Activated T-helper 17 cell treated with anti-CD3 and anti-CD28 coated beads, Interleukin-2, amount 50 U/mL, for 72 hours (primary cell): ENCODE results near the gene DNAH7. TPM values are rescaled to one million over a fixed set of nuclear protein-coding genes. Genes with fewer than 3 reads are reported as not detected.
A peak's percentile ranks its signal among the peaks of the same experiment; 100 is the strongest.

ENCODE experiments used
- ATAC-seq: fragments of 150-1000 bp; cut with Tn5 transposase; replicated peaks from 2 replicates; pipeline ENCODE4 v1.10.0; 2021; ENCODE audit warnings: mild to moderate bottlenecking, moderate library complexity
- H3K27ac Mint-ChIP-seq: one replicate; pipeline ENCODE4 v1.8.0; 2022; ENCODE audit warnings: mixed read lengths
- H3K27me3 Mint-ChIP-seq: one replicate; pipeline ENCODE4 v1.8.0; 2022; ENCODE audit warnings: mixed read lengths
- H3K36me3 Mint-ChIP-seq: one replicate; pipeline ENCODE4 v1.8.0; 2022; ENCODE audit warnings: low read depth, mild to moderate bottlenecking, mixed read lengths
- H3K4me1 Mint-ChIP-seq: one replicate; pipeline ENCODE4 v1.8.0; 2022; ENCODE audit warnings: mixed read lengths
- H3K4me3 Mint-ChIP-seq: one replicate; pipeline ENCODE4 v1.8.0; 2022; ENCODE audit warnings: mild to moderate bottlenecking, mixed read lengths
- H3K9me3 Mint-ChIP-seq: one replicate; pipeline ENCODE4 v1.8.0; 2022; ENCODE audit warnings: mixed read lengths
- total RNA-seq, 2 donors: library from RNA; stranded (reverse); gene quantifications; one replicate each; pipeline ENCODE4 v1.2.3, GENCODE V29; 2022

Gene DNAH7
- not detected for total RNA-seq

DNA sequence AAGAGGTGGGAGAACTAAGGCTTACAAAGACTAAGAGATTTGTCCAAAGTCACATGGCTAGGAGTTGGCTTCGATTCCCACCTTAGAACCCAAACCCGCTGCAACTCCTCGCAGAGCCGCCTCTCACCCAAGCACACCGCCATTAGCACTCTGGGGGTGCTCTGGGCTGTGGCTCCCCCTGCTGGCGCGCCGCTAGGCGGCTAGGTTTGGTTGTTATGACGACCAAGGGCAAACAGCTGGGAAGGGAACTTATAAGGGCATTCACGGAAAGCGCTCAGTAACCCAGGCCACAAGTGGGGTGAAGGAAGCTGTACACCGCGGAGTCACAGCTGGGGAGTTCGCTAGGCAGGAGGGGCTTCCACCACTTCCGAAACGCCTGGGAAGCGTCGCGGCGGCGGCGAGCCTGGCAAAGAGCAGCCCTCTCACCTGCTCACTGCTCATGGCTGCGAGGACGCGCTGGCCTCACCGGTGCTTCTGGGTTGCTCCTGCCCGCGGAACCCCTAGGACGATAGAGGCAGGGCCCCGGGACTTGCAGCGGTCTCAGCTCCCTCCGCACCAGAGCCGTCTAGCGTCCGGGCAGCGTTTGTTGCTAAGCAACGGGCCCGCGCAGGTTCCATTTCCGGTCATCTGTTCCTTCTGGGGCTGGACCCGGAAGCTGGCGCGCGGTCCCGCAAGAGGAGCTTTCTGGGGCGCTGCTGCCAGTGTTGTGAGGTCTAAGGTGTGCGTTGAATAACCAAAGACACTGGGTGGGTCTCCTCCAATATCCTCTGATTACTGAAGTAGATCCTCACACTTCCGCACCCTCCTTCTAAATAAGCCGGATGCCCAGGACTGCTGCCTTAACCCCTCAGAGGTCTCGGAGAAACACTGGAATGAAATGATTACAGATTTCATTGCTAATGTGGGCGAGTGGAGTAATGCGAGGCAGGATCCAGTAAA, at the start of gene DNAH7:
DNAH7 (minus strand) TSS at position 567 of the 939 bp plus-strand sequence; CDS start at position 441, 126 bp downstream.
- Mint-ChIP-seq H3K9me3 (no peaks in the 10 kb centered on the region), H3K4me1 (peaks cover 4% of the 10 kb centered on the region), H3K27me3 (no peaks in the 10 kb centered on the region), H3K27ac (peak within 1 kb of the TSS; percentile 94), H3K4me3 (peak within 1 kb of the TSS; percentile 87), H3K36me3 (no peaks in the 10 kb centered on the region)
- peak; percentile 97 for ATAC-seq

DNA sequence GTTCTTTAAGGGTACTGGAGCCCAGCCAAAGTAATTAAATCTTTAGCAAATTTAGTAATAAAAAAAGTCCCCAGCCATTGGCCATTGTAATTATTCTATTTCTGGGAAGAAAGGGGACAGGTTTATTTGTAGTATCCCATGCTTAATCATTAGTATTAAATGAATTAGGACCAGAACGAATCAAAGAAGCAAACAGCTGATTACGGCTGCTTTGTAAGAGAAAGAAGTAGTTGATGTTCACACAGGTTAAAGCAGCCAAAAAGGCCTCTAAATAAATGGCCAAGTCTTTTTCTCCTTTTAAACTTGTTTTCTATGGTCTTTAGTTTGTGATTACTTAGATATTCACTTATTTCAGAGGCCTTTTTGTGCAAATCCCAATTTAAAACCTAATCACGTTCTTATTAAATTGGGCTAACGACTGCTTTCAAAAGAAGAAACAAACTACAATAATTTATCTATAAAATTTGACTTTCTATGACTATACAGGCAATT, 48.6 kb upstream of the DNAH7 start:
- Mint-ChIP-seq H3K27me3 (no peaks in the 10 kb centered on the region), H3K9me3 (no peaks in the 10 kb centered on the region), H3K4me1 (peaks cover under 1% of the 10 kb centered on the region), H3K27ac (no peak overlapping the region), H3K4me3 (no peak overlapping the region), H3K36me3 (no peaks in the 10 kb centered on the region)
- ATAC-seq = no peak

DNA sequence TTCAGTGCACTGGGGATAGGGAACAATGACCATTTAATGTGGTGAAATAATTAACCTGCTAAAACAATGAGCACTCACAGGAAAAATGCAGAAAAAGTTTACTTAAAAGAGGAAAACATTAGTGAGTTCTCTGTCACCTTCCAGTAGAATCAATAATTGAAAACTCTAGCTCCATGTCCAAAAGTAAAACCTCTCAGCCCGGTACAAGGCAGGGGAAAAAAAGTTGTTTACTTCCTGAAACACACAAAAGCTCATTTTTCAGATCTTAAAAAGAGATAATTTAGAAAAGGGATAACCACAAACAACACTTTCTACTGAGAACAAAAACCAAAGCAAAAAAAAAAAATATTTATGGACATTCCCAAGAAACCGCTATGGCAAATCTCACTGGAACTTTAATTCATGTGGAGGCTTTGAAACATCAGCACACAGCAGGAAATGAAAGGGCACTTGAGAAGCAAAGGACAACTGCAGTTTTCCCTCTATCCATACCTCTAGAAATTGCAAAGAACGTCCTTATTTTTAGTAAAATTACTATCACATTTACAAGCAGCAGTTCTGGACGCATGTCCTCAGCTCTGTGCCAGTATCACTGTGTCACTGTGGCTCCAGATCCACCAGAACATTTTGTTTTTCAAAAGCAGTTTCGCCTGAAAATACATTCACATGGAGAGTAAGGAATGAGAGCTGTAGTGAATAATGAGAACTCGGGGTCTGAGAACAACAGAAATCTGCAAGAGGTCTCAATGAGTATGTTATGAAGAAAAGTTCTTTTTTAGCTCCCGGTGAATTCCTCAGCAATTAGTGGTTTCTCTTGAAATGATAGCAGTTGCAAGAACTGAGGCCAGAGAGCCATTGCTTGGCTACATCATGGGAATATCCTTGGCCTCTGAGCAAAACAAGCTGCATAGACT, 44.7 kb upstream of the DNAH7 start:
- Mint-ChIP-seq H3K9me3 (no peaks in the 10 kb centered on the region), H3K4me1 (peaks cover 5% of the 10 kb centered on the region), H3K36me3 (no peaks in the 10 kb centered on the region), H3K27me3 (no peaks in the 10 kb centered on the region), H3K27ac (no peak overlapping the region), H3K4me3 (peak overlapping the region; percentile 8)
- no peak for ATAC-seq

- Mint-ChIP-seq H3K4me1 (peaks cover 5% of the 10 kb centered on the region), H3K9me3 (no peaks in the 10 kb centered on the region), H3K36me3 (no peaks in the 10 kb centered on the region), H3K27me3 (no peaks in the 10 kb centered on the region), H3K4me3 (no peak overlapping the region), H3K27ac (no peak overlapping the region)
- ATAC-seq = no peak
Observed at GRCh38 chr2:196112418-196113034, 43.9 kb upstream of the DNAH7 start.

GRCh38 chr2:196108604-196109003, 40.0 kb upstream of the DNAH7 start:
- H3K4me1 Mint-ChIP-seq = peaks cover 5% of the 10 kb centered on the region
- no peaks in the 10 kb centered on the region for H3K9me3 Mint-ChIP-seq
- no peak for ATAC-seq
- H3K27ac Mint-ChIP-seq = no peak overlapping the region
- H3K36me3 Mint-ChIP-seq = no peaks in the 10 kb centered on the region
- no peak overlapping the region for H3K4me3 Mint-ChIP-seq
- H3K27me3 Mint-ChIP-seq = no peaks in the 10 kb centered on the region

GRCh38 chr2:196105951-196106350, 37.3 kb upstream of the DNAH7 start:
- no peak for ATAC-seq
- no peaks in the 10 kb centered on the region for H3K9me3 Mint-ChIP-seq
- no peaks in the 10 kb centered on the region for H3K27me3 Mint-ChIP-seq
- no peak overlapping the region for H3K27ac Mint-ChIP-seq
- H3K36me3 Mint-ChIP-seq = no peaks in the 10 kb centered on the region
- H3K4me3 Mint-ChIP-seq = peak overlapping the region; percentile 10
- peaks cover 8% of the 10 kb centered on the region for H3K4me1 Mint-ChIP-seq

DNA sequence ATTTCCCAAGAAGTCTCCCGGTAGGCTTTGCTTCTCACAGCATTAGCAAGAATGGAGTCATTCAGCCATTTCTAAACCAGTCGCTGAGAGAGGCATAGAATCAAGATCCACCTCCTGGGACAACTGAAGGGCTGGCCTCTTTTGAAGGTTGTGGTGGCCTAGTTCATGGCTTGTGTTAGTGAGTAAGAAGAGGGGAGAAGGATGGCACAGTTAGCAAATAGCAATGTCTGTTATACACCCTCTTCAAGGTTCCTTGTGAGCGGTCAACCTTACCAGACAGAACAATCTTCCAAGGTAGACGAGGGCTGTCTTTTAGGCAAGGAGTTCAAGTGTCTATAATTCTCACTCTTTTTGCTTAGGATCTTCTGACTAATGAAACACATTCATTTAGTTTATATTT, 35.4 kb upstream of the DNAH7 start:
- Mint-ChIP-seq H3K36me3 (no peaks in the 10 kb centered on the region), H3K9me3 (no peaks in the 10 kb centered on the region), H3K4me1 (peaks cover 15% of the 10 kb centered on the region), H3K27ac (no peak overlapping the region), H3K4me3 (no peak overlapping the region), H3K27me3 (no peaks in the 10 kb centered on the region)
- ATAC-seq = no peak

- Mint-ChIP-seq H3K4me1 (peaks cover 15% of the 10 kb centered on the region), H3K36me3 (no peaks in the 10 kb centered on the region), H3K27me3 (no peaks in the 10 kb centered on the region), H3K27ac (no peak overlapping the region), H3K4me3 (no peak overlapping the region), H3K9me3 (no peaks in the 10 kb centered on the region)
- ATAC-seq = no peak
Observed at GRCh38 chr2:196103626-196104025, 35.0 kb upstream of the DNAH7 start.

DNA sequence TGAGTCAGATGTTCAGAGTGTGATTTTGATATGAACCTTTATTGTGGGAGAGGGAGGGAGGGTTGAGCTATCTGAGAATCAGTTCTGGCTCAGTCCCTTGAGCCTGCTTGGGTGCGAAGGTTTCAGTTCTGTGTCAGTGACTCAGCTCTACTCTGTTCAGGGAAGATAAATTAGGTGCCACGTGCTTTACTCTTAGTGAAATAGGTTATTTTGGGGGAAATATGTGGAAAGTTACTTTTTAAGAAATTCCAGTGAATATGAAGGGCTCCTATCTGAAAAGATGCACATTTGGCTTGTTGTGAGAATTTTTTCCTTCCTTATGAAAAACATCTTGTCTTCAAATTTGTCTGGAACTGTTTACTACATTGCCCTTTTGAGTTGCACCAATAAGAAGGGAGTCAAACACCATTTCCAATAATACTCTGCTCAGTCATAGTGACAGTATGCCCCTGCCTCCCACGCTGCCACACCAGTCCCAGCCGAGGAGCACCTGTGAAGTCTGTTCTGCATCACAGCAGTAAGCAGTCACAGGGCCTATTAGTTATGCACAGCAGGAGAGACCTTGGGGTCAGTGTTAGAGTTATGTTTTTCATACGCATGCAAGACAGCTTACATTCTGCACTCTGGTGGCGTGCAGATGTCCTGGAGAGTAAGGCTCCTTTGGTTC, 32.8 kb upstream of the DNAH7 start:
- Mint-ChIP-seq H3K27ac (peak overlapping the region; percentile 56), H3K27me3 (no peaks in the 10 kb centered on the region), H3K4me3 (no peak overlapping the region), H3K9me3 (no peaks in the 10 kb centered on the region), H3K36me3 (no peaks in the 10 kb centered on the region), H3K4me1 (peaks cover 15% of the 10 kb centered on the region)
- peak; percentile 96 for ATAC-seq

GRCh38 chr2:196099916-196100315, 31.3 kb upstream of the DNAH7 start:
- ATAC-seq = no peak
- peaks cover 15% of the 10 kb centered on the region for H3K4me1 Mint-ChIP-seq
- H3K9me3 Mint-ChIP-seq = no peaks in the 10 kb centered on the region
- no peaks in the 10 kb centered on the region for H3K36me3 Mint-ChIP-seq
- no peak overlapping the region for H3K4me3 Mint-ChIP-seq
- H3K27me3 Mint-ChIP-seq = no peaks in the 10 kb centered on the region
- no peak overlapping the region for H3K27ac Mint-ChIP-seq

- Mint-ChIP-seq H3K36me3 (no peaks in the 10 kb centered on the region), H3K4me3 (no peak overlapping the region), H3K27ac (no peak overlapping the region), H3K27me3 (no peaks in the 10 kb centered on the region), H3K4me1 (peaks cover 15% of the 10 kb centered on the region), H3K9me3 (no peaks in the 10 kb centered on the region)
- ATAC-seq = no peak
Observed at GRCh38 chr2:196097864-196098660, 29.4 kb upstream of the DNAH7 start.

- Mint-ChIP-seq H3K4me3 (no peak overlapping the region), H3K9me3 (no peaks in the 10 kb centered on the region), H3K27ac (no peak overlapping the region), H3K4me1 (peaks cover 15% of the 10 kb centered on the region), H3K36me3 (no peaks in the 10 kb centered on the region), H3K27me3 (no peaks in the 10 kb centered on the region)
- no peak for ATAC-seq
Observed at GRCh38 chr2:196096982-196097745, 28.5 kb upstream of the DNAH7 start.

DNA sequence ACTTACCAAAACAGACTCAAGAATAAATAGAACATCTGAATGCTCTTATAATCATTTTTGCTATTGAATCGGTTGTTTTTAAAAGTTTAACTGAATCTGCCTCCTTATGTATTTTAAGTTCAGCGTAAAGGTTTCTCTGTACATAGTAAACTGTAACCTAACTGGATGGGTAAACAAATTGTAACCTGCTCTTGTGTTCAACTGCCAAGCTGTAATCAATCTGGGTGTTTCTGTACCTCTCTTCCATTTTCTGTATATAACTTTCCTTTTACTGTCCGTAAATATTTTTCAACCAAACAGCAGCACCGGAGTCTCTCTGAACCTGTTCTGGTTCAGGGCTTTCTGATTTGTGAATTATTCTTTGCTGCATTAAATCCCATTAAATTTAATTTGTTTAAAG, 27.6 kb upstream of the DNAH7 start:
- Mint-ChIP-seq H3K4me3 (no peak overlapping the region), H3K4me1 (peaks cover 10% of the 10 kb centered on the region), H3K27ac (no peak overlapping the region), H3K27me3 (no peaks in the 10 kb centered on the region), H3K9me3 (no peaks in the 10 kb centered on the region), H3K36me3 (no peaks in the 10 kb centered on the region)
- no peak for ATAC-seq
